HFF-Myc (cell line): ENCODE results near the gene DAB2.

ENCODE experiments used
- DNase-seq: peaks from one replicate; pipeline ENCODE4 v3.0.0-alpha.2; 2011; ENCODE audit warnings: low read depth; ENCODE audit errors: extremely low read depth
- H3K4me3 ChIP-seq: replicated peaks from 2 replicates; pipeline ENCODE4 v1.5.1; 2011; ENCODE audit warnings: low read depth, mild to moderate bottlenecking, control low read depth, low read length
- CTCF ChIP-seq: IDR thresholded peaks from 2 replicates; pipeline ENCODE4 v1.5.1; 2012; ENCODE audit warnings: mild to moderate bottlenecking, low read depth, low read length, control low read depth; ENCODE audit errors: missing control alignments

DAB2 gene

GRCh38 chr5:39466846-39467245 lies 42.1 kb upstream of the DAB2 start:
- no peak overlapping the region for H3K4me3 ChIP-seq
- no peak for DNase-seq
- TF ChIP-seq CTCF, result no peak

- TF ChIP-seq CTCF, result no peak
- H3K4me3 ChIP-seq, result no peak overlapping the region
- DNase-seq, result no peak
These were observed 41.1 kb upstream of the DAB2 start for GRCh38 chr5:39465843-39466242.

DNA sequence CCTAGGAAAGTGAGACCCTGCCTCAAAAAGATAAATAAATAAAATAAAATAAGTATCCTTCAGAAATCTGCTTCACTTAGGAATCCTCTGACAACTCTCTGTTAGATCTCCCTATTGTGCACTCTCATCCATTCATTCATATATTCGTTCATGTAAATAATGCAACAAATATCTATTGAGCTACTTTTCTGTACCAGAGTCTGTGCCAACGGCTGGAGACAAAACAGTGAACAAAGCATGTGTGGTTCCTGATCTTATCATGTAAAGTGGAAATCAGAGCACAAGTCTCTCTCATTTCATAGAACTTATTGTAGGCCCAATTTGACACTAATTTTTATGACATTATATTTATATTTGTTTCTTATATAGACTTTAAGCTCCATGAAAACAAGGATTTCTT lies 40.3 kb upstream of the DAB2 start:
- no peak for DNase-seq
- TF ChIP-seq CTCF, result no peak

GRCh38 chr5:39464088-39464487 lies 39.3 kb upstream of the DAB2 start:
- DNase-seq, result no peak
- TF ChIP-seq CTCF, result no peak
- H3K4me3 ChIP-seq, result no peak overlapping the region

More for the DNA sequence above, 40.3 kb upstream of the DAB2 start:
- H3K4me3 ChIP-seq, result no peak overlapping the region

DNA sequence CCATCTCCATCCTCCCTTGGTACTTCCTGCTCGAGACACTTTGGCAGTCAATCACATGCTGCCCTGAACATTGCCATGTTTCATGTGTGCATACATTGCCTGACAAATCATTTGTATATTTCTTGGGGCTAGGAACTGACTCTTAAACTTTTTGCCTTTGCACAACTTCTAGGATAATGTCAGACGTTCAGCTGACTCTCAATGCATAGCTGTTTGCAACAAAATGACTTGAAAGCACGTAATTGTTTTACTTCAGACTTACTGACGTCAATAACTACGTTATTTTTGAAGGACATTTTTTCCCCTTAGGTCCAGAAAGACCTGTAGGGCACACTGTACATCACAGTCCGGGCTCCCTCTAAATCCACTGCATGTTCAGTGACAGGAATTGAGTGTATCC lies 37.4 kb upstream of the DAB2 start:
- no peak for TF ChIP-seq CTCF
- no peak for DNase-seq
- H3K4me3 ChIP-seq, result no peak overlapping the region

GRCh38 chr5:39461007-39461682 lies 36.4 kb upstream of the DAB2 start:
- no peak for DNase-seq
- no peak overlapping the region for H3K4me3 ChIP-seq
- TF ChIP-seq CTCF, result no peak

- no peak for DNase-seq
- no peak for TF ChIP-seq CTCF
- H3K4me3 ChIP-seq, result no peak overlapping the region
These were observed 35.1 kb upstream of the DAB2 start for GRCh38 chr5:39459907-39460306.
